ENCODE data around the gene ALDH3B2. TPM values are rescaled to one million over a fixed set of nuclear protein-coding genes. Genes with fewer than 3 reads are reported as not detected.

The ALDH3B2 gene
- total RNA-seq, 2 experiments from 2014 or later, result not detected

- ChIA-PET CTCF (interaction anchor here (1.4 kb wide), 1 partner anchor 14 kb away, joined by 3 read pairs; no protein-coding TSS in a partner anchor), POLR2A (no interaction called here)
- no peak overlapping the region for H3K4me3 Mint-ChIP-seq
- no peaks in the 10 kb centered on the region for H3K36me3 Mint-ChIP-seq (ENCODE audit: low read depth)
- H3K27me3 Mint-ChIP-seq, result peaks cover 23% of the 10 kb centered on the region
- H3K4me1 Mint-ChIP-seq, result no peaks in the 10 kb centered on the region
- peaks cover 3% of the 10 kb centered on the region for H3K9me3 Mint-ChIP-seq
- no peak for DNase-seq
- H3K27ac Mint-ChIP-seq, result no peak overlapping the region
Measured at GRCh38 chr11:67675058-67675747, 780 bp upstream of the ALDH3B2 start.

- Mint-ChIP-seq H3K27ac (no peak overlapping the region), H3K36me3 (ENCODE audit: low read depth) (no peaks in the 10 kb centered on the region), H3K4me3 (no peak overlapping the region), H3K4me1 (no peaks in the 10 kb centered on the region), H3K9me3 (peaks cover 3% of the 10 kb centered on the region), H3K27me3 (peaks cover 23% of the 10 kb centered on the region)
- POLR2A ChIA-PET, result no interaction called here
- CTCF ChIA-PET, result no interaction called here
- DNase-seq, result no peak
Measured at GRCh38 chr11:67673902-67674301, 521 bp downstream of the ALDH3B2 start.

GRCh38 chr11:67673358-67673757 is 1.1 kb downstream of the ALDH3B2 start:
- ChIA-PET POLR2A (no interaction called here), CTCF (no interaction called here)
- no peak overlapping the region for H3K4me3 Mint-ChIP-seq
- no peaks in the 10 kb centered on the region for H3K4me1 Mint-ChIP-seq
- no peaks in the 10 kb centered on the region for H3K36me3 Mint-ChIP-seq (ENCODE audit: low read depth)
- no peak for DNase-seq
- peaks cover 23% of the 10 kb centered on the region for H3K27me3 Mint-ChIP-seq
- H3K9me3 Mint-ChIP-seq, result peaks cover 3% of the 10 kb centered on the region
- no peak overlapping the region for H3K27ac Mint-ChIP-seq

- Mint-ChIP-seq H3K36me3 (ENCODE audit: low read depth) (no peaks in the 10 kb centered on the region), H3K27ac (no peak overlapping the region), H3K9me3 (peaks cover under 1% of the 10 kb centered on the region), H3K4me3 (no peak overlapping the region), H3K27me3 (peaks cover 5% of the 10 kb centered on the region), H3K4me1 (no peaks in the 10 kb centered on the region)
- ChIA-PET POLR2A (no interaction called here), CTCF (no interaction called here)
- no peak for DNase-seq
Measured at GRCh38 chr11:67671211-67671520, 3.3 kb downstream of the ALDH3B2 start.

- no peak for DNase-seq
- ChIA-PET CTCF (no interaction called here), POLR2A (no interaction called here)
- Mint-ChIP-seq H3K36me3 (ENCODE audit: low read depth) (no peaks in the 10 kb centered on the region), H3K27ac (no peak overlapping the region), H3K4me1 (no peaks in the 10 kb centered on the region), H3K4me3 (no peak overlapping the region), H3K9me3 (no peaks in the 10 kb centered on the region), H3K27me3 (peaks cover 4% of the 10 kb centered on the region)
Measured at GRCh38 chr11:67670316-67671210, 3.9 kb downstream of the ALDH3B2 start.

- peak; percentile 13 for DNase-seq
- Mint-ChIP-seq H3K4me1 (no peaks in the 10 kb centered on the region), H3K4me3 (no peak overlapping the region), H3K27ac (no peak overlapping the region), H3K9me3 (no peaks in the 10 kb centered on the region), H3K27me3 (peaks cover under 1% of the 10 kb centered on the region), H3K36me3 (ENCODE audit: low read depth) (no peaks in the 10 kb centered on the region)
- POLR2A ChIA-PET, result no interaction called here
- CTCF ChIA-PET, result interaction anchor here (1.0 kb wide), 1 partner anchor 85 kb away, joined by 4 read pairs; the partner anchor contains the start of gene GSTP1
Measured at GRCh38 chr11:67668192-67668551, 6.3 kb downstream of the ALDH3B2 start.

- Mint-ChIP-seq H3K4me3 (no peak overlapping the region), H3K36me3 (ENCODE audit: low read depth) (no peaks in the 10 kb centered on the region), H3K9me3 (no peaks in the 10 kb centered on the region), H3K4me1 (no peaks in the 10 kb centered on the region), H3K27me3 (peaks cover under 1% of the 10 kb centered on the region), H3K27ac (no peak overlapping the region)
- peak; percentile 13 for DNase-seq
- ChIA-PET CTCF (interaction anchor here (1.0 kb wide), 1 partner anchor 84 kb away, joined by 4 read pairs; the partner anchor contains the start of gene GSTP1), POLR2A (no interaction called here)
Measured at GRCh38 chr11:67667490-67668191, 6.8 kb downstream of the ALDH3B2 start.

GRCh38 chr11:67666676-67667489 is 7.5 kb downstream of the ALDH3B2 start:
- DNase-seq, result peak; percentile 6
- H3K9me3 Mint-ChIP-seq, result no peaks in the 10 kb centered on the region
- ChIA-PET POLR2A (no interaction called here), CTCF (no interaction called here)
- peaks cover 4% of the 10 kb centered on the region for H3K27me3 Mint-ChIP-seq
- H3K4me3 Mint-ChIP-seq, result no peak overlapping the region
- no peak overlapping the region for H3K27ac Mint-ChIP-seq
- no peaks in the 10 kb centered on the region for H3K36me3 Mint-ChIP-seq (ENCODE audit: low read depth)
- H3K4me1 Mint-ChIP-seq, result no peaks in the 10 kb centered on the region

GRCh38 chr11:67666303-67666645 is 8.1 kb downstream of the ALDH3B2 start:
- peaks cover 4% of the 10 kb centered on the region for H3K27me3 Mint-ChIP-seq
- no peak overlapping the region for H3K27ac Mint-ChIP-seq
- no peaks in the 10 kb centered on the region for H3K4me1 Mint-ChIP-seq
- H3K4me3 Mint-ChIP-seq, result no peak overlapping the region
- no peaks in the 10 kb centered on the region for H3K9me3 Mint-ChIP-seq
- POLR2A ChIA-PET, result no interaction called here
- CTCF ChIA-PET, result no interaction called here
- H3K36me3 Mint-ChIP-seq (ENCODE audit: low read depth), result no peaks in the 10 kb centered on the region
- no peak for DNase-seq

GRCh38 chr11:67665541-67666302 is 8.7 kb downstream of the ALDH3B2 start:
- CTCF ChIA-PET, result no interaction called here
- Mint-ChIP-seq H3K4me1 (no peaks in the 10 kb centered on the region), H3K36me3 (ENCODE audit: low read depth) (no peaks in the 10 kb centered on the region)

GRCh38 chr11:67664696-67665540 is 9.5 kb downstream of the ALDH3B2 start:
- POLR2A ChIA-PET, result no interaction called here
- CTCF ChIA-PET, result no interaction called here

More at GRCh38 chr11:67665541-67666302, 8.7 kb downstream of the ALDH3B2 start:
- H3K27me3 Mint-ChIP-seq, result peaks cover 9% of the 10 kb centered on the region
- POLR2A ChIA-PET, result no interaction called here
- DNase-seq, result no peak
- no peaks in the 10 kb centered on the region for H3K9me3 Mint-ChIP-seq
- H3K27ac Mint-ChIP-seq, result no peak overlapping the region
- H3K4me3 Mint-ChIP-seq, result no peak overlapping the region

GRCh38 chr11:67664213-67664585 is 10.2 kb downstream of the ALDH3B2 start:
- DNase-seq, result no peak
- Mint-ChIP-seq H3K4me3 (no peak overlapping the region), H3K27ac (no peak overlapping the region), H3K4me1 (no peaks in the 10 kb centered on the region), H3K36me3 (ENCODE audit: low read depth) (no peaks in the 10 kb centered on the region), H3K9me3 (no peaks in the 10 kb centered on the region), H3K27me3 (peaks cover 9% of the 10 kb centered on the region)
- ChIA-PET CTCF (no interaction called here), POLR2A (no interaction called here)

More at GRCh38 chr11:67664696-67665540, 9.5 kb downstream of the ALDH3B2 start:
- no peak for DNase-seq
- H3K27me3 Mint-ChIP-seq, result peaks cover 9% of the 10 kb centered on the region
- no peaks in the 10 kb centered on the region for H3K4me1 Mint-ChIP-seq
- H3K36me3 Mint-ChIP-seq (ENCODE audit: low read depth), result no peaks in the 10 kb centered on the region
- no peak overlapping the region for H3K4me3 Mint-ChIP-seq
- H3K9me3 Mint-ChIP-seq, result no peaks in the 10 kb centered on the region
- H3K27ac Mint-ChIP-seq, result no peak overlapping the region
